GM18873 (cell line): ENCODE measurements around the gene SLBP.

Experiments used
- ATAC-seq: cut with Tn5 transposase; IDR thresholded peaks from one replicate; pipeline ENCODE4 v1.9.1; 2021; ENCODE audit warnings: mild to moderate bottlenecking, moderate library complexity, moderate number of reproducible peaks; ENCODE audit not compliant: unreplicated experiment, low FRiP score

SLBP gene

DNA sequence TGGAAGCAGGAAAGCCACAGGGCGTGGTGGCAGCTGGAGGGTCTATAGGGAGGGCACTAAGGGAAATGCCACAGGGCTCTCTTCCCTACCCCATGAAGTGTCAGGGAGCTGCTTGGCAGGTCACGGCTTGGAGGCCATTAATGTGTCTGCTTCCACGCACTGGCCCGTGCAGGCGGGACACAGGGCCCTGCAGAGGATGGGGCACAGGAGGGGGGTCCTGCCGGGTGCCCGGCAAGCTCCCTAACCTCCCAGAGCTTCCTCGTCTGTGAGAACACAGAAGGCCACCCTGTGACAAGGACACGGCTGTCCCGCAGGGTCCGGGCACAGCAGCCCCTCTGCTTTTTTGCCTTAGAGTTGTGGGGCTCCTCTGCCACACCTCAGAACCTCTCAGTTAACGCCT is 53.5 kb downstream of the SLBP start:
- ATAC-seq: no peak

DNA sequence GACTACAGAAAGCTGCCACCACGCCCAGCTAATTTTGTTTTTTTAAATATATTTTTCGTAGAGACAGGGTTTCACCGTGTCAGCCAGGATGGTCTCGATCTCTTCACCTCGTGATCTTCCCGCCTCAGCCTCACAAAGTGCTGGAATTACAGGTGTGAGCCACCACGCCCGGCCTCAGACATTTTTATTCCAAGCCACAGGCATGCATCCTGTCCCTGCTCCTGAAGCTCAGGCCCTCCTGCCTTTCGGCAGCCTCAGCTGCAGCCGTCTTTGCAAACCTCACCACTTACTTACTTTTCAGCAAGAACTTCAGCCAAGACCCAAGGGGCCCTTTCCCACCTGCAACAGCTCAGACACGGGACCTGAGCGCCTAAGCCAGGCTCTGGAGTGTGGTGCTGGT is 54.0 kb downstream of the SLBP start:
- no peak for ATAC-seq

DNA sequence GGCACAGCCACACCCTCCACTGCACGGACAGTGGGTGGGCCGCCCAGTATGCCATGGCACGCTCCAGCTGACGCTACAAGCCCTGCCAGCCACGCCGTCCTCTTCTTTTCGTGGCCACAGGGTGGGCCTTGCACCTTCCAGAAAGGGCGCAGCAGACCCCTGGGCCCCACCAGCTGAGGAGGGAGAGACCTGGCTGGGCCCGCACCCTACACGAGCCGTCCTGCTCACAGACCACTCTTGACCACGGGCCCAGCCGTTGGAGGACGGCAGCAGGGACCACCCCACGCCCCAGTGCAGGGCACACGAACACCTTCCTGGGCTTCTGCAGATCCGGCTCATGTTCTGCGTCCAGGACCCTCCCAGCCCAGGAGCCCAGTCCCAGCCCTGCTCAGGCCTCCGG is 55.1 kb downstream of the SLBP start:
- ATAC-seq: no peak

DNA sequence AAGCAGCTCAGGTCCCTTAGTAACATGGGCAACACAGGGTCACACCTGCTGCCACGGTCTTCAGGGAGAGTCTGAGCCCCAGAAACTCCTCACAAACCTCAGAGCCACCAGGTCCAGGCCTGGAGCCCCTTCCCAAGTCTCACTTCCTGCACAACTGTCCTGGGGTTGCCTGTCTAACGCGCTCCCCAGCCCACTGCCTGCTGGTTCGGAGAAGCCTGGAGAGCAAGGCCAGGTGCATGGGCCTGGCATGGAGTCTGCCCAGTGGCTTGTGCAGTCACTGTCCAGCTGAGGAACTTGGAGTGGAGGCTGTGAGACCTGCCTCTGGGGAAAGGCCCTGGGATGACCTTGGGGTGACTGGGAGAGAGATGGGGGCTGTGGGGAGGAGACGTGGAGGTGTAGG is 56.0 kb downstream of the SLBP start:
- ATAC-seq: no peak

DNA sequence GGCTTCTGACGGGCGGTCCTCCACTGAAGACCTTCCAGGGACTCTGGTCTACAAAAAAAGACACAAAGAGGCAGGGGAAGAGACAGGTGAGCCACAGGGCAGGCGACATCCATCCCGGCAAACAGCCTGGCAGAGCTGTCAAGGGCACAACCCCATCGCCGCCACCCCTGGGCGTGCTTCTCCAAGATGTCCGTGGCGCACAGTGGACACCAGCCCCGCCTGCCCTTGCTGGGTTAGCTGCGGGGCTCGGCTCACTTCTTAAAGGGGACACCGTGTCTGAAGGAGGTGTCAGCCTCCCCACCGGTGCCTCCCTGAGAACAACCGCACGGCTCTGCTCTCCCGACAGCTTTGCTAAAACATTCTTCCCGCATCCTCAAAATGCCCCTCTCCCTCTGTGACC is 56.4 kb downstream of the SLBP start:
- no peak for ATAC-seq

DNA sequence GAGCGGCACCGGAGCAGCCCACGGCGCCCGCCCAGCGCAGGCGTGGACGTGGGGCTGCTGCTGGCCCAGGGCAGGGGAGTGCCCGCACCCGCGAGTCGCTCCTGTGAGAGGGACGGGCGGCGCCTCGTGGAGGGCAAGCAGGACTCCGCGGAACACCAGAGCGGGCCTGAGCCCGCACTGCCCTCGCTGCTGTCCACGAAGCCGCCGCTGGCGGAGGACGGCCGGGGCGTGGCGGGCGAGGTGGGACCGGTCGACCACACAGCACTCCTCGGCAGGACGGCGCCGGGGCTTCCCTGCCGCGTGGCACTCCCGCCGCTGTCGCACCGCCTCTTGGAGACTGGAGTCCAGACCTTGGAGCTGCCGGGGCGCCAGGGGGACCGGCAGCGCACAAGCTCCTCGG is 57.0 kb downstream of the SLBP start:
- no peak for ATAC-seq

DNA sequence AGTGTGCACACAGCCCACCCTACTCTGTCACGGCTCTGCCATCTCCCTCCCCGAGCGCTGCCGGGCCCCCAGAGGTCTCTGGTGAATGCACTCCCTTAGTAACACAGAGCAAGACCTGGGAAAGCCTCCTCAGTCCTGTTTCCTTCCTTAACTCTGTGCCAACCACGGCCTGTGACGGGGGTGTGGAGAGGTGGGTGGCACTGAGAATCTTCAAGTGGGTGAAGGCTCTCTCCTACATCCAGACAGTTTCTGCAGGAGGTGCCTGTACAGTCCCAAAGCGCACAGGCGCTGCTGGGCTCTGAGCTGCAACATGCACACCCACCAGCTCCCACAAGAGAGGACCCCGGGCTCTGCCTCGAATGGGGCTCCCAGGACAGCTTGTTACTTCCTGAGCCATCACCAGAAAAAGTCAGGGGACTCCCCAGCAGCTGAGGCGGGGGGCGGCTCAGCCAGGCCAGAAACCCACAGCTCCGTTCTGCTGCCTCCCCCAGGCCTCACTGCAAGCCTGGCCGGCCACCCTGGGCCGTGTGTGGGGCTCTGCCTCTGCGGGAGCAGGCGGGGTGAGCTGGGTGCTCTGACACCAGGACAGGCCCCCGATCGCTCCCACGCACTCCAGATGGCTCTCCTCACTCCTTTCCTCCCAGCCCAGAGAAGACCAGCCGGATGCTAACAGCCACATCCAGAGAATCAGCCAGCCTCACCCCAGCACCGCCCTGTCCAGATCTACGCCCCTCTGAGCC is 57.7 kb downstream of the SLBP start:
- no peak for ATAC-seq

DNA sequence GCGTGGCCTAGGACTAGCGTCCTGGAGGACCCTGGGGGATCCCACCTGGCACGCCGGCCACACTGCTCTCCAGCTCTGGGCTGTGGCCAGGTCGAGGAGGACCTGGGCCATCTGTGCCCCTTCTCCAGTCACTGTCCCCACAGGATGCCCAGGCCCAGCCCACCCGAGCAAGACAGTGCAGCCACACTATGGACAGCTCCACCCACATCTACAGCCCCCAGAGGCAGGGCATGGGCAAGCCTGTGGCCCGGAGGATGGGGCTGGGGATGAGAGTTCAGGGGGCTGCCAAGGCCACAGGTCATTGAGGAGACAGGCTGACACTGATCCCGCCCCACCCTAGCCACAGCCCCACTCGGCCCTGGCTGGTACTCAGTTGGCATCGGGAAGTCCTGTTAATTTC is 58.3 kb downstream of the SLBP start:
- no peak for ATAC-seq

DNA sequence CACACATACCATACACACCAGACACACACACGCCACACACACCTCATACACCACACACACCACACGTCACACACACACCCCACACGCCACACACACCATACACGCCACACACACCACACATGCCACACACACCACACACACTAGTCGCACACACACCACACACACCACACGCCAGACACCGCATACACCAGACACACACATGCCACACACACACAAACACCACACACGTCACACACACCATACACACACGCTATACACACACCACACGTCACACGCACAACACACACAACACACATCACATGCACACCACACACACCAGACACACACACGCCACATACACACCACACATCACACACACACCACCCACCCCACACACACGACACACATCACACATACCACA is 60.0 kb downstream of the SLBP start:
- no peak for ATAC-seq

DNA sequence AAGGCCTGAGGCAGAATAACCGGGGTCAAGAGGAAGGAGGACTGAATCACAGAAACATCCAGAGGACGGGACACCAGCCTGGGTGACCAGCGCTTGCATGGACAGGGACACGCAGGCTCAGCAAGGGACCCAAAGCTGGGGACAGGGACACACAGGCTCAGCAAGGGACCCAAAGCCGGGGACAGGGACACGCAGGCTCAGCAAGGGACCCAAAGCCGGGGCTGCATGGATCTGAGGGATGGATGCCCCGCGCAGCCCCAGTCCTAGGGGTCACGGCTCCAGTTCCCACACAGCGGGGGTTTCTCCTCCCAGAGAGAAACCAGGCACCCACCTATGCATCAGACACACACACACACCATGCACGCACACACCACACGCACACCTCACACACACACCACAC is 60.5 kb downstream of the SLBP start:
- ATAC-seq: no peak

DNA sequence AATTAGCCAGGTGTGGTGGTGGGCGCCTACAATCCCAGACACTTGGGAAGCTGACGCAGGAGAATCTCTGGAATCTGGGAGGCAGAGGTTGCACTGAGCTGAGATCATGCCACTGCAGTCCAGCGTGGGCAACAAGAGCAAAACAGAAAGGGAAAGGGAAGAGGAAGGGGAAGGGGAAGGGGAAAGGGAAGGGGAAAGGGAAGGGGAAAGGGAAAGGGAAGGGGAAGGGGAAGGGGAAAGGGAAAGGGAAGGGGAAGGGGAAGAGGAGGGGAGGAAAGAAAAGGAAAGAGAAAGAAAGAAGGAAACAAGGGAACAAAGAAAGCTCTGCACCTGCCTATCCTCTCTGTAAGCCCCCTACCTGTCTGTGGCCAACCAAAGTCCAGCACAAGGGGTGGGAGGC is 63.2 kb downstream of the SLBP start:
- no peak for ATAC-seq

DNA sequence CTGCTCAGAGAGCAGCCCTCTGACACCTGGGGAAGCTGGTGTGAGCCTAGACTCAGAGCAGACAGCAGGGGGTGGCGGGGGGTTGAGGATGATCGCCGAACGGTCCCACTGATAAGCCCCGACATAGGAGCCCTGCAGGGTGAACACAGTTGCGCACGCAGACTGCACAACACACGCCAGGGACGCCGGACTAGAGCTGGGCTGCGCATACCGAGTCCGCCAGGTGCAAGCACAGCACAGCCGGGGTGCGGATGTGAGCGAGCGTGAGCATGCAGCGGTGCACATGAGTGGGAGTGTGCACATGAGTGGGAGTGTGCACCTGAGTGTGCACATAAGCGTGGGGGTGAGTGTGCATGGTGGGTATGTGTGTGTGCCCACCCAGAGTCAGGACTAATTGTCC is 64.7 kb downstream of the SLBP start:
- ATAC-seq: no peak

DNA sequence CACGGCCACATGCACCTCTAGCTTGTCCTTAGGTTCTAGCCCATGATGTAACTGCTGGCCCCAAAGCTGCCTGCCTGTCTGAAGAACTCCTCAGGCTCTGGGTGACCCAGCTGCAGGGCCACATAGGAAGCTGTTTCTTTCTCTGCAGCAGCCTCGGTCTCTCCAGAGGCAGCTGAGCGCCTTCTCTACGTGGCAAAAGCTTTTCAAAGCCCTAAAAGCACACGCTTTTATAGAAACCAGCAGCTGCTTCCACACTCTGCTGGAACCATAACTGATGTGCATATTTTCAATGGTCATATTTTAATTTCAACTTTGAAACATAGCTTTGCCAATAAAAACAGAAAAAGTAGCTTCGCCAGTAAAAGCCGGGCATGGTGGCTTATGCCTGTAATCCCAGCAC is 65.4 kb downstream of the SLBP start:
- no peak for ATAC-seq

DNA sequence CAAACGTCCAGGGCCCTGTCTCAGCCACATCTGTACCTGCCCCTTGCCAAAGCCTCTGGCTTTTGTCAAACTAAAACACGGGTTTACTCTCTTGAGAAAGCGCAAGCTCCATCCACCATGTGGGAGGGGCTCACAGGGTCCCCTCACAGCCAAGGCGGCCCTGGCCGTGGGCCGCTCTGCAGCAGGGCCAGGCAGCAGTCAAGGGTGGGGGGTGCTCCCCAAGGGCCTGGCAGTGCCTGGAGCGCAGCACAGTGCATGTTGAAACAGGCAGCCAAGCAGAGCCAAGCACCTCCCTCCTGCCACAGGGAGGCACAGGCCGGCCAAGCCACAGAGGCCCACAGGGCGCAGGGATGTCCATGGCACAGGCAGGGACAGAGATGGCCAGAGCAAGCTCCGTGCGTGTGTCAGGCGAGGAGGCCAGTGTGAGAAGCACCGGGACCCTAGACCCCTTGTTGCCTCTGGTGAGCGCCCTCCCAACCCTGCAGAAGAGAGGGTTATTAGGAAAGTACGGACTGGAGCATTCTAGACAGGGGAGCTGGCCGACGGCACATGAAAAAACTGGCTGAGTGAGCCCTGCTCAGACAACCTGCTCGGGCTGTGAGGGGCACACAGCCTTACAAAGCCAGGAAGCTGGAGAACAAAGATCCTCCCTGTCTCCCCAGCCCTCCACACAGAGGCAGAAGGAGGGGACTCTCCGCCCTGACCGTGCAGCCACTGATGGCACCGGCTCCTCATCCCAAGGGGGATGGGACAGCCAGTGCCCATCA is 67.0 kb downstream of the SLBP start:
- no peak for ATAC-seq

DNA sequence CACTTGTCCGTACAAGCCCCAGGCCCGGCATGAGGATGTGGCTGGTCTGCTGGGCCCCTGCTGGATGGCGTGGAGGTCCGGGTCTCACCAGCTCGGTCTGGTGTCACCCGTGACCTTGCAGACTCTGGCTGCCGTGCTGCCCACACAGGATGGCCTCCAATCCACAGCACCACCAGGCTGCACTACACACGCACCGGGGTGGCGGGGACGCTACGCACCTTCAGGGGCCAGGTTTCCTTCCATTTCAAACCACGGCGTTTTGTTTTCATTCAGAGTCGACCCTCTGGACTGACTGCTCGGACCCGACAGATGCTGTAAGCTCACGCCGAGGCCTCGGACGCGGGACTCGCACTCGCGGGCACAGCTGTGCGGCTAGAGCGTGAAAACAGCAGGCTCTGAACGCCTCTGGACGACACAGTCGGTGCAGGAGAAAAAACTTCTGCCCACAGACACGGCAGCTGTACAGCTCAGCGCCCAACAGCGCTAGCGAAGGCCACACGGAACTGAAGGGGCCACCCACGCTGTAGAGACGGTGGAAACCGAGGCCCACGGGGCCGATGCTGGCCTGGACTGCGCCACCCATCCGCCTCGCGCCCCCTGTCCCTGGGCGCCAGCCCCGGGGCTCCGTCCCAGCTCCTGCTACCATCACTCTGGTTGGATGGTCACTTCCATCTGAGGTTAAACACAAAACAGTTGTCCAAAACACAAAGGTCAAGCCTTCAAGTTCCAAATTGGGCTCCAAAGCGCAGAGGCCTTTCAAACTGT is 68.0 kb downstream of the SLBP start:
- no peak for ATAC-seq
